Cardiac muscle cell (in vitro differentiated cells and primary cell): ENCODE data around the gene TMOD3. TPM values are rescaled to one million over a fixed set of nuclear protein-coding genes. Genes with fewer than 3 reads are reported as not detected.

ENCODE experiments used
- DNase-seq, 2 donors: peaks; one replicate each; pipeline versions ENCODE4 v3.0.0 to v3.0.0-alpha.2; 2010 to 2017; ENCODE audit warnings: low read depth in 1 of 2, low spot score in 1 of 2
- H3K27ac ChIP-seq: fragments of 200-600 bp; sonication (generic); 2 replicates; pipeline ENCODE4 v1.5.1; 2016
- H3K27me3 ChIP-seq: fragments of 200-600 bp; sonication (generic); 2 replicates; pipeline ENCODE4 v1.6.0; 2016; ENCODE audit warnings: control low read depth
- H3K36me3 ChIP-seq: fragments of 200-600 bp; sonication (generic); 2 replicates; pipeline ENCODE4 v1.5.1; 2016; ENCODE audit warnings: control low read depth
- H3K4me1 ChIP-seq: fragments of 200-600 bp; sonication (generic); 2 replicates; pipeline ENCODE4 v1.8.1; 2017; ENCODE audit warnings: low read depth, mild to moderate bottlenecking, mixed run types
- H3K4me3 ChIP-seq: fragments of 200-600 bp; sonication (generic); 2 replicates; pipeline ENCODE4 v1.5.1; 2016; ENCODE audit warnings: mild to moderate bottlenecking
- H3K9me3 ChIP-seq: fragments of 200-600 bp; sonication (generic); 2 replicates; pipeline ENCODE4 v1.5.1; 2017; ENCODE audit warnings: low read depth, mild to moderate bottlenecking, control low read depth
- polyA plus RNA-seq: library from polyadenylated mRNA; unstranded; fragments of >200 nt; fragmentation: Nextera tagmentation; extraction: Ambion mirVana; gene quantifications from 2 replicates; pipeline ENCODE4 v1.2.1, GENCODE V29; 2016
- total RNA-seq: library from RNA; depleted of rRNA; stranded (reverse); fragments of >200 nt; gene quantifications from 2 replicates; pipeline ENCODE4 v1.2.3, GENCODE V29; 2016
- TF ChIP-seq, protein P1 (sequence below): IDR thresholded peaks from 2 replicates; pipeline ENCODE4 v1.5.1; 2012; ENCODE audit warnings: low read depth, mild to moderate bottlenecking, low read length

Gene TMOD3
- total and polyA plus RNA-seq, 2 experiments from 2014 or later = 6.0 to 10.9 TPM

DNA sequence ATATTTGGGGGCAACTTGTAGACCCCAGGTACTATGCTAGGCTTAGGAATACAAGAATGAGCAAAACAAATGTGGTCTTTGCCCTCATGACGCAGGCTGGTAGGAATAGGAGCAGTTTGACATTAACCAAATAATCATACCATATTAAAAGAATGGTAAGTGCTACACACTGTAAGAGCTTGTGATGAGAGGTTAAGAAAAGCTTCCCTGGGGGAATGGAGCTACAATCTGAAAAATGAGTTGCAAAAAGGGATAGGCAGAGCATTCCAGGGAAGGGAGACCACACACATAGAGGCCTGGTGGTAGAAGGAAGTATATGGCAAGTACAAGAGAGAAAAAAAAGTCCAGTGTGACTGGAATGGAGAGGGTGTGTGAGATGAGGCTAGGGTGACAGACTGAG is 37.3 kb downstream of the TMOD3 start:
- Histone ChIP-seq H3K4me3 (no peak overlapping the region), H3K27ac (no peak overlapping the region), H3K9me3 (no peaks in the 10 kb centered on the region), H3K36me3 (peaks cover 7% of the 10 kb centered on the region), H3K4me1 (no peaks in the 10 kb centered on the region), H3K27me3 (no peaks in the 10 kb centered on the region)
- TF ChIP-seq, protein P1, sequence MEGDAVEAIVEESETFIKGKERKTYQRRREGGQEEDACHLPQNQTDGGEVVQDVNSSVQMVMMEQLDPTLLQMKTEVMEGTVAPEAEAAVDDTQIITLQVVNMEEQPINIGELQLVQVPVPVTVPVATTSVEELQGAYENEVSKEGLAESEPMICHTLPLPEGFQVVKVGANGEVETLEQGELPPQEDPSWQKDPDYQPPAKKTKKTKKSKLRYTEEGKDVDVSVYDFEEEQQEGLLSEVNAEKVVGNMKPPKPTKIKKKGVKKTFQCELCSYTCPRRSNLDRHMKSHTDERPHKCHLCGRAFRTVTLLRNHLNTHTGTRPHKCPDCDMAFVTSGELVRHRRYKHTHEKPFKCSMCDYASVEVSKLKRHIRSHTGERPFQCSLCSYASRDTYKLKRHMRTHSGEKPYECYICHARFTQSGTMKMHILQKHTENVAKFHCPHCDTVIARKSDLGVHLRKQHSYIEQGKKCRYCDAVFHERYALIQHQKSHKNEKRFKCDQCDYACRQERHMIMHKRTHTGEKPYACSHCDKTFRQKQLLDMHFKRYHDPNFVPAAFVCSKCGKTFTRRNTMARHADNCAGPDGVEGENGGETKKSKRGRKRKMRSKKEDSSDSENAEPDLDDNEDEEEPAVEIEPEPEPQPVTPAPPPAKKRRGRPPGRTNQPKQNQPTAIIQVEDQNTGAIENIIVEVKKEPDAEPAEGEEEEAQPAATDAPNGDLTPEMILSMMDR = no peak
- no peak for DNase-seq

DNA sequence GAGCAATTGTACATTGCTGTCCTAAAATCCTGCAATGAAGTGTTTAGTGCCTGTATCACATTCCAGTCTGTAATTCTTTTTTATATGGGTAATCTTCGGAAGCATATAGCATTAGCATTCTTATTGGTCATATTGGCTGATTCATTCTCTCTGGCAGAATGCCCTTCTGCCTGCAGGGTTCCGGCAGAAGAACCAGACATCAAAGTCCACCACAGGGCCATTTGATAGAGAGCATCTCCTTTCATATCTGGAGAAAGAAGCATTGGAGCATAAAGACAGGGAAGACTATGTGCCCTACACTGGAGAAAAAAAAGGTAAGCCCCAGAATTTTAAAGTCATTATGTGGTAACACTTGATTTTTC is 39.6 kb downstream of the TMOD3 start:
- TF ChIP-seq, protein P1 = no peak
- Histone ChIP-seq H3K9me3 (no peaks in the 10 kb centered on the region), H3K4me1 (no peaks in the 10 kb centered on the region), H3K27me3 (no peaks in the 10 kb centered on the region), H3K4me3 (no peak overlapping the region), H3K27ac (no peak overlapping the region), H3K36me3 (peaks cover 2% of the 10 kb centered on the region)
- DNase-seq = peak in 1 of 2 donors; percentile 68

DNA sequence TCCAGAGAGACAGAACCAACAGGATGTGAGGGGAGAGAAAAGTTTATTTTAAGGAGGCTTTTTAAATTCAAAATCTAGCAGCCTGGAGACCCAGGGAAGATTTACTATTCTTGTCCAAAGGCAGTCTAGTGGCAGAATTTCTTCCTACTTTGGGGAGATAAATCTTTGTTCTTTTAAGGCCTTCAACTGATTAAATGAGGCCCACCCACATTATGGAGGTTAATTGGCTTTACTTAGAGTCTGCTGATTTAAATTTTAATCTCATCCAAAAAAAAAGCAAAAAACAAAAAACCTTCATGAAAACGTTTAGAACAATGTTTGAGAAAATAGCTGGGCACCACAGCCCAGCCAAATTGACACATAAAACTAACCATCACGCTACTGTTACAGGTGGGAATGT is 41.3 kb downstream of the TMOD3 start:
- H3K9me3 ChIP-seq = no peaks in the 10 kb centered on the region
- H3K36me3 ChIP-seq = peaks cover 2% of the 10 kb centered on the region
- no peak overlapping the region for H3K4me3 ChIP-seq
- no peak for DNase-seq
- no peak overlapping the region for H3K27ac ChIP-seq
- H3K4me1 ChIP-seq = no peaks in the 10 kb centered on the region
- TF ChIP-seq, protein P1 = no peak
- H3K27me3 ChIP-seq = no peaks in the 10 kb centered on the region

DNA sequence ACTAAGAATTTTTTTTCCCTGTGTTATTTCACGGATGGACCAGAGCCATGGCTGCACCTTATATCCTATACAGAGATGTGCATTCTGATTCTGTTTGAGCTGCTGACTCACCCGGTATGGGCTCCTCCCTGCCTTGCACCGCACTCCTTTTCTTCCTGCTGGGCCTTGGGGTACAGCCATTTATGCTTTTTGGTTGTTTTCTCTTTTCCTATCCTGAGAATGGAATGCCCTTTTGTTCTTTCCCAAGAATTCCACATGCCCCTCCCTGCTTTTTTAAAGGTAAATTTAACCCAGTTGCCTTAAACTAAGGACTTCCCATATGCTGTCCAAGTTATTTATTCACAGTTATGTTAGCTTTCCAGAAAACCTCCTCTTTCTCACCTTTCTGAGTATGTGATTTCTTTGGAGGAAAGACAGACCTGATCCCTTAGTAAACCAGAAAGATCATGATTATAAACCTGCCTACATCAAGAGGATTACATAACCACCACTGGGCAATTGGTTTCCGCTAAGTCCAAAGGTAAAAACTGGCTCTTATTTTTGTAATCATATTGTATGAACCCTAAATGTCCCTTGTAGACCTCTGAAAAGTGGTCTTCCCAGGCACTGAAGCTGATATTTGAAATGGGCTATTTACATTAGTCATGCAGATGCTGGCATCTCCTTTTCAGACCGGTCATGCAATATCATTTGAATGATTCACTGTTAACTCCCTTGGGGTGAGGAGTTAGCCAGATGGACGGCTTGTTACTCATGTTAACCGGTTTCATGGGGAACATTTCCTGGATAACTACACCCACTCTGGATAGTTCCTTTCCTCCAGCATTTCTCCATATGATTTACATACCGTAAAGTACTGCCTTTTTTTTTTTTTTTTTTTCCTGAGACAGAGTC is 45.5 kb downstream of the TMOD3 start:
- Histone ChIP-seq H3K4me1 (no peaks in the 10 kb centered on the region), H3K27ac (no peak overlapping the region), H3K4me3 (no peak overlapping the region), H3K27me3 (no peaks in the 10 kb centered on the region), H3K9me3 (no peaks in the 10 kb centered on the region), H3K36me3 (peaks cover 2% of the 10 kb centered on the region)
- TF ChIP-seq, protein P1 = no peak
- DNase-seq = peak in 1 of 2 donors; percentile 96

DNA sequence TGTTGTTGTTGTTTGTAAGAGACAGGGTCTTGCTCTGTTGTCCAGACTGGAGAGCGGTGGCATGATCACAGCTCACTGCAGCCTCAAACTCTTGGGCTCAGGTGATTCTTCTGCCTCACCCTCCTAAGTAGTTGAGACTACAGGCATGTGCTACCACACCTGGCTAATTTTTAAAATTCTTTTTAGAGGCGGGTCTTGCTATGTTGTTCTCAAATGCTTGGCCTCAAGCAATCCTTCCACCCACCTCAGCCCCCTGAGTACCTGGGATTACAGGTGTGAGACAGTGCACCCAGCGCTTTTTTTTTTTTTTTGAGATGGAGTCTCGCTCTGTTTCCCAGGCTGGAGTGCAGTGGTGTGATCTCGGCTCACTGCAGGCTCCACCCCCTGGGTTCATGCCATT is 46.7 kb downstream of the TMOD3 start:
- H3K36me3 ChIP-seq = peaks cover 2% of the 10 kb centered on the region
- no peak for DNase-seq
- TF ChIP-seq, protein P1 = no peak
- no peak overlapping the region for H3K27ac ChIP-seq
- no peaks in the 10 kb centered on the region for H3K27me3 ChIP-seq
- no peaks in the 10 kb centered on the region for H3K9me3 ChIP-seq
- H3K4me1 ChIP-seq = no peaks in the 10 kb centered on the region
- H3K4me3 ChIP-seq = no peak overlapping the region
